HL-60/S4 (cell line): ENCODE data around the gene PLK2.

Experiments used
- in situ Hi-C: fragments of 300-500 bp; cut with MboI; formaldehyde crosslinking; loops from 2 replicates; pipeline ENCODE4 v1.14.3; 2022; ENCODE audit warnings: low sequenced_read_pairs

The PLK2 gene

DNA sequence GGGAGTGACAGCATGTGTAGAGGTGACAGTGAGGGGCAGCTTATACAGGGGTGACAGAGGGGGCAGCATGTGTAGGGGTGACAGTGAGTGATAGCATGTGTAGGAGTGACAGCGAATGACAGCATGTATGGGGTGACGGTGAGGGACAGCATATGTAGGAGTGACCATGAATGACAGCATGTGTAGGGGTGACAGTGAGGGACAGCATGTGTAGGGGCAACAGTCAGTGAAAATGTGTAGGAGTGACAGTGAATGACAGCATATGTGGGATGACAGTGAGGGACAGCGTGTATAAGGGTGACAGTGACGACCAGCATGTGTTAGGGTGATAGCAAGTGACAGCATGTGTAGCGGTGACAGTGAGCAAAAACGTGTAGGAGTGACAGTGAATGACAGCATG, 21.9 kb upstream of the PLK2 start:
- in situ Hi-C loops, result loop anchor here (10.0 kb wide), 1 partner anchor 343 kb away; no protein-coding TSS in a partner anchor

DNA sequence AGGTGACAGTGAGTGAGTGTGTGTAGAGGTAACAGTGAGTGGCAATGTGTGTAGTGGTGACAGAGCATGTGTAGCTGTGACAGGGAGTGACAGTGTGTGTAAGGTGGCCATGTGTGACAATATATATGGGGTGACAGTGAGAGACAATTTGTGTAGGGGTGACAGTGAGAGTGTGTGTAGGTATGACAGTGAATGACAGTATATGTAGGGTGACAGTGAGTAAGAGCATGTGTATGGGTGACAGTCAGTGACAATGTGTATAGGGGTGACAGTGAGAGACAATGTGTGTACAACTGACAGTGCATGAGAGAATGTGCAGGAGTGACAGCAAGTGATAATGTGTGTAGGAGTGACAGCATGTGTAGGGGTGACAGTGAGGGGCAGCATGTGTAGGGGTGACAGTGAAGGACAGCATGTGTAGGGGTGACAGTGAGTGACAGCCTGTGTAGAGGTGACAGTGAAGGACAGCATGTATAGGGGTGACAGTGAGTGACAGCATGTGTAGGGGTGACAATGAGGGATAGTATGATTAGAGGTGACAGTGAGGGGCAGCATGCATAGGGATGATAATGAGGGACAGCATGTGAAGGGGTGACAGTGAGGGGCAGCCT, 21.3 kb upstream of the PLK2 start:
- in situ Hi-C loops, result loop anchor here (10.0 kb wide), 1 partner anchor 344 kb away; no protein-coding TSS in a partner anchor

DNA sequence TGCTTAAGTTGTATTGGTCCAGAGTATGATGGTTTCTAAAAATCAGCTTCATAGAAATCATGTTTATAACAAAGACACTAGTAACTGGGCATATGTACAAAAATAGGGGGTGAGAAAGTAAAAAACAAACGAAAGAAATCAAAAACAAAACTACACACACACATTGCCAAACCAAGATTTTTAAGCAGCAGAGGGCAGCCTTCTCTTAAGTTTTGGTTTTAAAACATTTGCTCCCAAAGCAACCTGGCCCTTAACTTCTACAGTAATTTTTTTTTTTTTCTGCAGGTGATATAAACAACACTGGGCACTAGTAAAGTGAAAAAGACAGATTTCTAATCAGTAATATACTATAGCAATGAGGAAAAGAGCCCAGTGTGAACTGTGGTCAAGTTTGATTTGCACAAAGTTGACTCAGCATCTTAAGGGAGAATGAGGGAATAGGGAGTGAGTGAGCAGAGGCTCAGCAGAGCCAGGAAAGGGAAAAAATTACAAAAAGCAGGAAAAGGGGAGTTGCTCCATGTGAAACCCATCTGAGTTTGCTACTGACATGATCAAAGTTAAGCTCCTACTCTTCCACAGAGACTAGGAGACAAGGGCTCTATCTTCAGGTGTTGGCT, 18.0 kb upstream of the PLK2 start:
- in situ Hi-C loops, result no loop called here

GRCh38 chr5:58475404-58475803, 15.5 kb upstream of the PLK2 start:
- in situ Hi-C loops, result no loop called here

DNA sequence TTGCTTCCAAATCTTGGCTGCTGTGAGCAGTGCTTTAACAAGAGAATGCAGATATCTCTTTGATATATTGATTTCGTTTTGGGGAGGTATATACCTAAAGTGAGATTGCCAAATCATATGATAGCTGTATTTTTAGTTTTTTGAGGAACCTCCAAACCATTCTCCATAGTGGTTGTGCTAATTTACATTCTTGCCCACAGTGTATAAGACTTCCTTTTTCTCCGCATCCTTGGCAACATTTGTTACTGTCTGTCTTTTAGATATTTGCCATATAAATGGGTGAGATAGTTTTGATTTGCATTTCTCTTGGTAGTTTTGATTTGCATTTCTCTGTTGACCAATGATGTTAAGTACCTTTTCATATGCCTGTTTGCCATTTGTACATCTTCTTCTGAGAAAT, 10.0 kb upstream of the PLK2 start:
- in situ Hi-C loops, result loop anchor here (25.0 kb wide), 1 partner anchor 1183 kb away; no protein-coding TSS in a partner anchor

- in situ Hi-C loops, result loop anchor here (25.0 kb wide), 1 partner anchor 1180 kb away; no protein-coding TSS in a partner anchor
Observed at GRCh38 chr5:58466939-58467338, 7.1 kb upstream of the PLK2 start.

- in situ Hi-C loops, result loop anchor here (25.0 kb wide), 1 partner anchor 1175 kb away; no protein-coding TSS in a partner anchor
Observed at GRCh38 chr5:58462623-58463230, 2.8 kb upstream of the PLK2 start.

DNA sequence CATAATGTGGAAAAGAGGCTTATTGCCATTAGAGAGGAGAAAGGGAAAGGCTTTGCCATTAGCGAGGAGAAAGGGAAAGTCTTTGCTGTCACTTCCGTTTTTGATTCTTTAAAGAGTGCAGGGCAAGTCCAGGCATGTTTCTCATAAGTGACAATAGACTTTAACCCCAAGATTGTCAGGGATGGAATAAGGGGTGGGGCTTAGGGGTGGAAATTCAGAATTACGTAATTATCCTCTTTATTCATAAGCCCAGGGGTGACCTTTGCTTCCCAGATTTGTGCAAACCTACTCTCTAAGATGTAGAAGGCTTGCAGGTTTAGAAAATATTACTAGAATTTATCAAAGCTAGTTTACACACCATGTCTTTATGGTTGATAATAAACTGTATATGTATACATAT, 2.3 kb upstream of the PLK2 start:
- in situ Hi-C loops, result loop anchor here (25.0 kb wide), 1 partner anchor 1175 kb away; no protein-coding TSS in a partner anchor

DNA sequence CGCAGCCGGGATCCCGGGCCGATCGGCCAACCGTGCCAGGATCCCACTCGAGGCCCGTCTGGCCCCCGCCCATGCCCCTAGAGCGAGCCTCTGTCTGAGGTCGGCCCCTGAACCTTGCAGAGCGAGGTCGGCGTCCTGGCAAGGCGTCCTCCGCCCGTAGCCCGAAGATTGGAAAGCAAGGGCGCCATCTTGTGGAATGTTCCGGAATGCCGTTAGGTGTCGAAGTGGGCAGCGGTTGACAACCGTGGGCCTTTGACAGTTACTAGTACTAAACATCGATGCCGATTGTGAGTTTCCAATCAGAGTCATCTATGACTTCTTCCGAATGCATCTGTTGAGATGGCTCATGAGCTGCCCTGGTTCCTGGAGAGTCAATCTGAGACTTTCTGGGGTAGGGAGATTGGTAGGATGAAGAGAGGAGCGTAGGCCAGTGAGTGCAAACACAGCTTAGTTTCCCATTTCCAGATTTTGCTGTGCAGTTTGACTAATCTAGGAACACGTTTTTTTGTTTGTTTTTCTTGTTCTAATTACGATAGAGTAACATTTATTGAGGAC, 923 bp upstream of the PLK2 start:
- in situ Hi-C loops, result loop anchor here (25.0 kb wide), 1 partner anchor 1174 kb away; no protein-coding TSS in a partner anchor

DNA sequence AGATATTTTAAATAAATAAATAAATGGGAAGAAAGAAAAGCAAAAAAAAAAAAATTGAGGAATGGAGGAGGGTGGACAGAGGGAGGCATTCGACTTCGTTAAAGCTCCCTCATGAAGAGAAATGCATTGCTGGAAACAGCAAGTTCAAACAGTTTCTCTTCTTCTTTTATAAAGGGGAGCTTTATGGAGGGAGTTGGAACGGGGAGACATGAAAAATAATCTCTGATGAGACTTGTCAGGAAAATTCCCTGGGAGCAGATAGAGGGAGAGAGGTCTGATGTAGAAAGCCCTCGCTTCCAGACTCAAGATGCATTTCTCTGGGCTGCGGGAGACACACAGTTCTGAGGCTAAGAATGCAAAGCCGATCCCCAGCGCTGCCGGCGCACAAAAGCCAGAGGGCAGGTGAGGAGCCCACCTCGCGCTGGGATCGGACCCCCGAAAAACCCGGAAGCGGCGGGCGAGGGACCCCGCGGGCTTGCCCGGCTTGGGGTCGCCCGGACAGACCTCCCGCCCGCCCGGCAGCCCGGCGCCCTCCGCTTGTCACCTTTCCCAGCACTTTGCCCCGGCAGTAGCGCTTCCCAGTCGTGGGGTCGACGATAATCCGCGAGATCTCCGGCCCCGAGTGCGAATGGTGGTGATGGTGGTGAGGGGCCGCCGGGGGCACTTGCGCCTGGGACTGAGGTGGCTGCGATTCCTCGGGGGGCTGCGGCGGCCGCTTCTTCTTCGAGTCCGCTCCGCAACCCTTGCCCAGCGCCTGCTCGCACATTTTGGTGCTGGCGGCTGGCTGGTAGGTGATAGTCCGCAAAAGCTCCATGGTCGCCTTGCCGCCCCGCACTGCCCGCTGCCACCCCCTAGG, 512 bp downstream of the PLK2 start:
- in situ Hi-C loops, result loop anchor here (25.0 kb wide), 1 partner anchor 1172 kb away; no protein-coding TSS in a partner anchor

- in situ Hi-C loops, result loop anchor here (25.0 kb wide), 1 partner anchor 1171 kb away; no protein-coding TSS in a partner anchor
Observed at GRCh38 chr5:58458743-58459145, 1.1 kb downstream of the PLK2 start.

- in situ Hi-C loops, result loop anchor here (25.0 kb wide), 1 partner anchor 1171 kb away; no protein-coding TSS in a partner anchor
Observed at GRCh38 chr5:58458141-58458742, 1.6 kb downstream of the PLK2 start.

- in situ Hi-C loops, result loop anchor here (25.0 kb wide), 1 partner anchor 1170 kb away; no protein-coding TSS in a partner anchor
Observed at GRCh38 chr5:58457050-58457449, 2.8 kb downstream of the PLK2 start.

DNA sequence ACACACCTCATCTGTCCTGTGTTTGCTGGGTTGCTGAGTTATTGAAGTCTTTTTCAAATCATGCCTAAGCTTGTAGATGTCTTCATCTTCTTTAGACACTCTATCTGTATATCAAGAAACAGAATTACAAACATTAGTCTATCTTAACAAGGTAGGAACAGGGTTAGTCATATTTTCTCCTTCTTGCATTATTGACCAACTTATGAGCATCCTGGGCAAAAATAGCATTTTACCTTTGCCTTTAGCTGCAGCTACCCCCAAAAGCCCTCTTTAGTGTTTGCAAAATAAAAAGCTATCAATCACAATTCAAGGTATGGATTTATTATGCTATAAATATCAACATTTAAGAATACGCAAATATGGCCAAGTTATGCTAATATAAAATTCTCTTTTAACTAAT, 3.4 kb downstream of the PLK2 start:
- in situ Hi-C loops, result loop anchor here (25.0 kb wide), 1 partner anchor 1169 kb away; no protein-coding TSS in a partner anchor

- in situ Hi-C loops, result loop anchor here (25.0 kb wide), 1 partner anchor 1169 kb away; no protein-coding TSS in a partner anchor
Observed at GRCh38 chr5:58456026-58456425, 3.9 kb downstream of the PLK2 start.

- in situ Hi-C loops, result loop anchor here (25.0 kb wide), 1 partner anchor 1168 kb away; no protein-coding TSS in a partner anchor
Observed at GRCh38 chr5:58455480-58455879, 4.4 kb downstream of the PLK2 start.

- in situ Hi-C loops, result loop anchor here (25.0 kb wide), 1 partner anchor 1168 kb away; no protein-coding TSS in a partner anchor
Observed at GRCh38 chr5:58455066-58455465, 4.8 kb downstream of the PLK2 start.

DNA sequence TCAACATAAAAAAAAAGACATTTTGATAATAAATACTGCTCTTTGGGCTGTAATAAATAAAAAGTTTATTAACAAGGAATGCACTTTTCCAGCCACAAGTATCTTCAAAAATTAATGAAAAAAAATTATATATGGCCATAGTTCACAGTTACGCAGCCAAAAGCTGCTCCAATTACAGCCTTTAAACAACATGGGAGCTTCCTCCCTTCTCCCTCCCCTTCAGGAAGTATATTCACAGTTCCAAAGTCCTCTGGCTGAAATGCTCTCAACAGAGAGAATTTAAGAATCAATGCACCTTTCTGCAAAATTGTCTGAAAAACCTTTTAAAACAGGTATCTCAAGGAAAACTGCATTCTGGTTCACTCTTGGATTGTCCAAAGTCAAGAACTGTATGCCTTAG, 5.9 kb downstream of the PLK2 start:
- in situ Hi-C loops, result loop anchor here (25.0 kb wide), 1 partner anchor 1167 kb away; no protein-coding TSS in a partner anchor

DNA sequence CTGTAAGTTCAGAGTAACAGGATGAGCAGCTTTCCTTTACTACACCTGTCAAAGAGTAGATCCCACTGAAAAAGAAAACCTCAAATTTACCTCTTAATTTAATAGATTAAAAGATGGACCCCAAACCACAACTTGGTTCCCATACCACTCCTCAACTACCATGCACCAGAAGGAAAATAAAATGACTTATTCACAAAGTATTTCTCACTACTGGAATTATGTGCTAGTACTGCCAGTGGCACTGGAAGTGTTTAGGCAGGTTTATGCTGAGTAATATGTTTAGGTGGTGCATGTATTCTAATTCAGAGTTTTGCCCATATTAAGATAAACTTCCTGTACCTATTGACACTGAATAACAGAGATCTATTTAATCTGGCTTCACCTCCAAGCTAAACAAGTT, 6.6 kb downstream of the PLK2 start:
- in situ Hi-C loops, result loop anchor here (25.0 kb wide), 1 partner anchor 1166 kb away; no protein-coding TSS in a partner anchor
